GM18505 (cell line): Measurements from ENCODE around the gene IFT88.
"Not testable (repeated sequence)": the region's sequence is repeated elsewhere in the genome, so short reads cannot be mapped to it uniquely, and the experiment has no call there.

Experiments used
- ATAC-seq: cut with Tn5 transposase; IDR thresholded peaks from one replicate; pipeline ENCODE4 v1.9.1; 2021; ENCODE audit not compliant: unreplicated experiment
- POLR2A ChIP-seq: IDR thresholded peaks from 4 replicates; pipeline ENCODE4 v1.6.1; 2011; ENCODE audit warnings: borderline replicate concordance; ENCODE audit not compliant: insufficient read depth, insufficient read length; ENCODE audit errors: extremely low read depth

Gene IFT88

DNA sequence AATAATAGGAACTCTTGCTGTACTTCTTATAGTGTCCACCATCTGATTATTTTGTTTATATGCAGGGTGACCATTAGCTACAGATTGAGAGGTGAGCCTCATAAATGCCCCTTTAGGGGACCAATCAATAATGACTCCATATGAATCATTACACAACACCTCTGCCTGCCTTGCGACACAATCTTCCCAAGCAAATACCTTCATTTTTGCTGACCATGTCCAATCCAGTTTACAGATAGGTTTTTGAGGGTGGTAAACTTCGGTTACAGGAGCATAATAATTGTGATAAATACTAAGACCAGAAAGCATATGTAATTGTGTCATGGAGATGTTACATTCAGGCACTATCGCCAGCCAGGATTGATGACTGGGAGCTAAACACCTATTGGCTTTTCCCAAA lies 112.9 kb downstream of the IFT88 start:
- ATAC-seq, result no peak
- no peak for TF ChIP-seq POLR2A

DNA sequence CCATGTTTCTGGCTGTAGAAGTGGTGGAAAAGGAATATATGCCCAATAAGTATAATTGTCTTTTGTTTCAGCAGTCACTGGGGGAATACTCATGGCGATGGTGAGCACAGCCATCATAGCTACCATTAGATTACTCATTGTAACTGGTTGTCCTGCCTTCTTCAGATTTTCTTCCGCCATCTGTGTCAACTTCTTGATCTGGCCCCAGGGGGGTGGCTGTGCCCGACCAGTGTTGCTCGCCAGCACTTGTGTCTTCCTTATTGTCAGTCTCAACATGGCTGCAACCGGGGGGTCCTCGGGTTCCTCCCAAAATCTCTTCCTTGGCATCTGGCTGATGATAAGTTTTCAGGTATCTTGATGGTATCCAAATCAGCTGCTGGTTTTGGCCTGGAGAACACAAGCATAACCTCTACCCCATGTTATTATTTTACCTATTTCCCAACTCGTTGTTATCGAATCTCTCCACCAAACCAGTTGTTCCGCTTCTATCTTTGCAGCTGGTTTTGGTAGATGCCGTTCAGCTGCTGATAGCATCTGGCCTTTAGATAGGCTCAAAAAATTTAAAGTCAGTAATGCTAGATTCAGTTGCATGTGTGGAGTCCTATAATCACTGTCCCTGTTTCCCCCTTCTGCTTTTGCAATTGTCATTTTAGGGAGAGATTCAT lies 113.6 kb downstream of the IFT88 start:
- ATAC-seq, result no peak
- TF ChIP-seq POLR2A, result no peak

DNA sequence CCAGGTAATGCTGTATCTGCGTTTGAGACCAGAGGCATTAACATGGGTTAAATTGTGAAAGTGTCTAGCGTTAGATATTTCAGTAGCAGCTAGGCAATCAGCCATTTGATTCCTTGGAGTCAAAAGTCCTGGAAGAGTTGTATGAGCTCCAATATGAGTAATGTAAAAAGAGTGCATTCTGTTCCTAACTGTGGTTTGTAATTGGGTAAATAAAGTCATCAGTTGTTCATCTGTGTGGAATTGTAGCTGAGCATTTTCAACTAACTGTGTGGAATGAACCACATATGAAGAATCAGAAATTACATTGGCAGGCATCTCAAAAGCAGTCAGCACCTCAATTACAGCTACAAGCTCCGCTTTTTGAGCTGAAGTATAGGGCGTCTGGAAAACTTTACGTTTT lies 114.5 kb downstream of the IFT88 start:
- ATAC-seq, result not testable (repeated sequence)

DNA sequence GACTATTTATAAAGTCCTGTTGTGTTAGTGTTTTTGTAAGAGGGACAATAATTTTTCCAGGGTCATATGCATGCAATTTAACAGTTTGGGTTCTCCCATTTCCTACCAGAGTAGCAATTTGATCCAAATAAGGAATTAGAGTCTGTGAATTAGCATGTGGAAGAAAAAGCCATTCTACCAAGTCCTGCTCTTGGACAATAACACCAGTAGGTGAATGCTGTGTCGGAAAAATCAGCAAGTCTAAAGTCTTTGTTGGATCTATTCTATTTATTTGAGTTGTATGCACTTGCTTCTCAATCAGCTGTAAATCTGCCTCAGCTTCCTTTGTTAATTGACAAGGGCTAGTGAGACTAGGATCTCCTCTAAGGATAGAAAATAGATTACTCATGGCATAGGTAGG lies 115.1 kb downstream of the IFT88 start:
- TF ChIP-seq POLR2A, result no peak
- no peak for ATAC-seq

DNA sequence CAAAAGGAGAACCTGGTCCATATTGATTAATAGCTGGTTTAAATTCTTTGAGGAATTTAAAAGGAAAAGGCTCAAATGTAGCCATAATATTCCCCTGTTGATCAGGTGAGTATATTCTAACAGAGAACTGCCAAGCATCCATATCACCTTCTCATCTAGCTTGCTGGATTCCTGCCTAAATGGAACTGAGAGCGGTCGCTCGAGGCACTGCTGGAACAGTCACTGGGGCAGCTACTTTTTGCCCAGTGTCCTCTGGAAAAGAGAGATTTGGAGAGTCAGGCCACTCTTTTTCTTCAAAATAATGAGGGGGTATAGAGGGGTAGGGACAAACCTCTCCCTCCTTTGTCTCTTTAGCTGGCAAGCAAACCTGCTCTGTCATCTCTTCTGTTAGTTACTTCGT lies 117.1 kb downstream of the IFT88 start:
- no peak for TF ChIP-seq POLR2A
- ATAC-seq, result no peak

DNA sequence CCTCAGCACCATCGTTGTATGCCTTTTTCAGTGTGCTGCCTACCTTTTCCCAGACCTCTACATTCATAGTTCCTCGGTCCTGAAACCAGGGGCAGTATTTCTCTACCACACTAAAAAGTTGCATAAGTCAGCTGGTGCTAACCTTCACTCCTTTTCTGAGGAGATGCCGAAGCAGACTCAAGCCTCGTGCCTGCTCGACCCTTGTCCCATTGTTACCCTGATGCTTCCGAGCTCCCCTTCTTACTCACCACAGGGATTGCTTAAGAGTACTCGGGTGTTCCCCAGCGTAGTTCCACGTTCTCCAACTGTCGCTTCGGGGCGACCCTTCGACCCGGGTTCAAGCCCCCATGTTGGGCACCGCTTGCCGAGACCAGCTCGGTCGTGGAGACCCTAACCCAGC lies 117.6 kb downstream of the IFT88 start:
- no peak for ATAC-seq

DNA sequence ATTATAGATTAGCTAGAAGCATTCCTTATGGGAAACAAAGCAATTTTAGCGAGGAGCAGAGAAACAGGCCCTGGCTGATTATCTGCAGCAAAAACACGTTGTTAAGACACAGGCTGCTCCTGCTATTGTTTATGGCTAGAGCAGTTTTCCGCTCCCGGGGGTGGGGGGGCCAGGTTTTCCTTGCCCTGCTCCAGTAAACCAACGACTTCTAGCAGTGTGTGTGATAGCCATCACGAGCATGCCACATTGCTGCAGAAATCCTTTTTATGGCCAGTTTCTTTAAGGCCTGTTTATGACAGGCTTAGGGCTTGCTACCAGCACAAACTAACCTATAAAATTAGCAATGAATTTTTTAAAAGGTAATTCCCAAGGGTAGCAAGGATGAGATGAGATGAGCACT lies 118.1 kb downstream of the IFT88 start:
- TF ChIP-seq POLR2A, result no peak
- ATAC-seq, result no peak

More for the DNA sequence above, 117.6 kb downstream of the IFT88 start:
- TF ChIP-seq POLR2A, result no peak

DNA sequence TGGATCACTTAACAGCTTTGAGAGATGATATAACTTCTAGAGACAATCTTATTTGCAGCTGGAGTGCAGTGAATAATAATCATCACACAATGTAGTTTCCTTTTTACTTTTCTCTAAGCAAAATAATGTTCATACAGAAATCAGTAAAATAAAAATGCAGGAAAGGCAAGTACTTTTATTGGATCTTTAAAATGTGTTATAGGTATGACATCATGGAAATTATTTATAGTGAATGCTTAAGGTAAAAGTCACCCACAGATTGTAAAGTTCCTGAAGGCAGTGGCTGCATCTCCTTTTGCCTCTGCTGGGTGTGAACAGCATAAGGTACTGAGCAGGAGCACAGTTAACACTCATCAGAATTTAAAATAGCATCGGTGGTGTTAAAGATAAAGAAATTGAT lies 119.2 kb downstream of the IFT88 start:
- no peak for TF ChIP-seq POLR2A
- no peak for ATAC-seq

DNA sequence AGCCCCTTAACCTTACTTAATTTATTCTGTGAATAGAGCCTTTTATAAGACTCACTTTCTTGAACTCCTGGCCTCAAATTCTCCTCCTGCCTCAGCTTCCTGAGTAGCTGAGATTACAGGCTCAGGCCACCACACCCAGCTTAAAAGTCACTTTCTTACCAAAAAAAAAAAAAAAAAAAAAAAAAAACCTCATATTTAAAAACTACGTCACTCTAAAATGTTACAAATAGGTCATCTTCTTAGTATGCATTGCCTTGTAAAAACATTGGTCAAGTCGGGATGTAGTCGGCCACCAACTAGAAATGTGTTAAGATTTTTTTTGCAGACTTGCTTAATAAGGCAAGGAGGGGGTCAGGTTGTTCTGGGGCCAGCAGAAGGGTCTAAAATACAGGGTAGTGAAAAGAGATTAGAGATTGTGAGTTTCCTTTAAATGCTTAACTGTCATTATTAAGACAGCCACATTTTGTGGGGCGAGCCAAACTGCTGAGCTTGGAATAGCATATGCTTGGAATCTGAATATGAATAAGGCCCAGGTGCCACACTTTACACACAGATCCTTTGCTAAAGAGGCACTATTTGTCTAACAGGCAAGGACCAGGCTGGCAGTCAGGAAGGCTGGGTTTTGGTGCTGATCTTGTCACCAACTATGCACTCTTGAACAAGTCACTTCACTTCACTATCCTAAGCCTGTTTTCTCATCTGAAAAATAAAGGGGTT lies 120.1 kb downstream of the IFT88 start:
- TF ChIP-seq POLR2A, result no peak
- ATAC-seq, result no peak

DNA sequence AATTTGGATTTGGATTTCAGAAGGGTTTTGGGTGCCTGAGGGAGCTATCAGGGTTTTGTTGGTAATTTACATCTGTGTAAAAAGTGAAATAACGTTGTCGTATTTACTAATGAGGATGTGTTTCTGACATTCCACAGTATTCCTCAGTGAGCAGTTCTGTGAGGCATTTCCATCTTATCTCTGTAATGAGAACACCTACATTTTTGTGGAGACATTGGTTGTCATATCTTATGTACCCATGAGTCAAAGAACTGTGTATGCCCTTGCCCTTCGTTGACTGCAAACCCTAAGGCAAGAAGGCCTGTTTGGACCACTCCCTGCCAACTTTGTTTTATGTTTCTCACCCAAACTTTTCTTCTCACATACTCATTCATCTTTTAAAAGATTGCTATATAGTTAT lies 122.3 kb downstream of the IFT88 start:
- no peak for ATAC-seq
- no peak for TF ChIP-seq POLR2A

DNA sequence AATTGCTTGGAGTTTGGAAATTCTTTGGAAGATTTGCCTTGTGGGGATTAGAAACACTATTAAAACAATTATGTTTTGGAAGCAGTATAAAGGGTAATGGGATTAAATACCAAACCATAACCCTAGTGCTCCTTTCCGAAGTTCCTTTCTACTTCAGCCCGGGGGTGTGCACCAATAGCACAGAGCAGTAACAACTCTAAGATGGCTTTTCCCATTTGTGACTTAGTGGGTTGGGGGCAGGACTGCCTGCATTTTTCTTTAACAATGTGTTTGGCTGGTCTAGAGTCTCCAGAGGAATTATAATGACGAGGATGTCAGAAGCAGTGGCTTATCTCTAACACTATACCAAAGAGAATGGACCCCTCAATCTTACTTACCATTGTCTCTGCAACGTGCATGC lies 124.7 kb downstream of the IFT88 start:
- ATAC-seq, result no peak
- no peak for TF ChIP-seq POLR2A

DNA sequence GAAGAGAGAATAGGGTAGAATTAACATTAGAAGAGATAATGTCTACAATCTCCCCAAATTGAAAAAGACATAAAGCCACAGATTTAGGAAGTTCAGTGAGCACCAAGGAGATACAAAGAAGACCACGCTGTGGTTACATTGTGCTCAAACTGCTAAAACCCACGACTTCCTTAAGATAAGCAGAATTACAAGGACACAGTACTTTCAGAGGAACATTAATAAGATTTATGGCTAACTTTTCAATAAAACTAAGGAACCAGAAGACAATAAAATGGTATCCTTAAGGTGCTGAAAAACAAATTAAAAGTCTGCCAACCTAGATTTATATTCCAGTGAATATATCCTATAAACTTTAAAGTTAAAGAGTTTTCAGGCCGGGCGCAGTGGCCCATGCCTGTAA lies 129.1 kb downstream of the IFT88 start:
- no peak for ATAC-seq
- no peak for TF ChIP-seq POLR2A

DNA sequence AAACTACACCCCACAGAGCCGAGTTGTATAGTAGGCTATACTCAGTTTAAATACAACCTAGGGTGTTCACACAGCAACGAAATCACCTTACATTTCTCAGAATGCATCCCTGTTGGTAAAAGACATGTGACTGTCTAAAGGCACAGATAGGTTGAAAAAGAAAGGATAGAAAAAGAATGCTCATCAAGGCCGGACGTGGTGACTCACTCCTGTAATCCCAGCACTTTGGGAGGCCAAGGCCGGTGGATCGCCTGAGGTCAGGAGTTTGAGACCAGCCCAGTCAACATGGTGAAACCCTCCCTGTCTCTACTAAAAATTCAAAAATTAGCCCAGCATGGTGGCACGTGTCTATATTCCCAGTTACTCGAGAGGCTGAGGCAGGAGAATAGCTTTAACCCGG lies 132.8 kb downstream of the IFT88 start:
- ATAC-seq, result no peak

DNA sequence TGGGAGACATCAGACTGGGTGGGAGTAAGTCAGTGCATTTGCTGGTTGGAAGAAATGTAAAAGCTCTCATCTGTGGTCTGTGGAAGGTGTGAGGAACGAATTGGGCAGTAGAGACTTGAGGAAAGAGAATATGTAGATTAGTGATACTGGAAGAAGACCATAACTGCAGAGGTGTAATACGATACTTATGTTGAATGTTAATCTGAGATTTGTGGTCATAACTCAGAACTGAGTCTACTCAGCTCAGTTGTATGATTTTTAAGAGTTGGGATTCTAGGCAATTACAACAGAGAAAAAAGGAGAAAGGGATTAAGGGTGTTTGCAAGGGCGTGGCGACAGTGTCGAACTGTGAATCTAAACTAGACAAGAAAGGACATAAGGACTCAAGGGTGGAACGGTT lies 133.3 kb downstream of the IFT88 start:
- no peak for TF ChIP-seq POLR2A
- no peak for ATAC-seq

More for the DNA sequence above, 132.8 kb downstream of the IFT88 start:
- no peak for TF ChIP-seq POLR2A
